K562 (cell line): Measurements from ENCODE around the gene MARCKSL1. TPM values are rescaled to one million over a fixed set of nuclear protein-coding genes. Genes with fewer than 3 reads are reported as not detected.

Experiments used
- ATF1 ChIP-seq, 2 experiments: fragments of 450-650 bp in 1 of 2; IDR thresholded peaks; 2 replicates each; pipeline ENCODE4 v1.6.1; 2016; ENCODE audit warnings: missing compliant biosample characterization in 1 of 2, missing genetic modification characterization in 1 of 2
- BCOR ChIP-seq: fragments of 450-650 bp; IDR thresholded peaks from 2 replicates; pipeline ENCODE4 v1.6.1; 2016
- CREB1 ChIP-seq, 2 experiments: sonication (generic) in 1 of 2; formaldehyde crosslinking in 1 of 2; IDR thresholded peaks; 2 replicates each; pipeline versions ENCODE4 v1.6.1 to v1.8.0; 2012 to 2022; ENCODE audit warnings: inconsistent platforms in 1 of 2, mild to moderate bottlenecking in 1 of 2, missing genetic modification reagents in 1 of 2, moderate library complexity in 1 of 2
- CXXC5 ChIP-seq: fragments of 250-450 bp; sonication (Bioruptor Pico); IDR thresholded peaks from 2 replicates; pipeline ENCODE4 v1.8.0; 2022; ENCODE audit warnings: inconsistent platforms, mild to moderate bottlenecking, moderate library complexity
- E2F3 ChIP-seq: fragments of 250-450 bp; sonication (Bioruptor Pico); IDR thresholded peaks from 2 replicates; pipeline ENCODE4 v1.4.0; 2020; ENCODE audit warnings: mild to moderate bottlenecking
- HSF4 ChIP-seq: fragments of 250-450 bp; sonication (Bioruptor Pico); IDR thresholded peaks from 2 replicates; pipeline ENCODE4 v2.1.2; 2022; ENCODE audit warnings: mild to moderate bottlenecking, moderate library complexity, borderline replicate concordance
- KDM4B ChIP-seq, 2 experiments: fragments of 450-650 bp in 1 of 2; sonication (generic) in 1 of 2; IDR thresholded peaks; 2 replicates each; pipeline ENCODE4 v1.6.1; 2016 to 2017; ENCODE audit warnings: borderline replicate concordance in 2 of 2, antibody characterized with exemption in 1 of 2, low read depth in 1 of 2, mild to moderate bottlenecking in 1 of 2
- NR2C1 ChIP-seq, 2 experiments: fragments of 450-650 bp; IDR thresholded peaks; 2 replicates each; pipeline ENCODE4 v1.6.1; 2017; ENCODE audit warnings: mild to moderate bottlenecking in 2 of 2, antibody characterized with exemption in 1 of 2, inconsistent platforms in 1 of 2, missing compliant biosample characterization in 1 of 2, missing genetic modification characterization in 1 of 2
- NRF1 ChIP-seq, 2 experiments: fragments of 450-650 bp; IDR thresholded peaks in 1 of 2; conservative IDR thresholded peaks in 1 of 2; 2 replicates each; pipeline ENCODE4 v1.6.1; 2014; ENCODE audit warnings: mild to moderate bottlenecking in 2 of 2
- PHF8 ChIP-seq: fragments of 200-600 bp; sonication (generic); IDR thresholded peaks from 2 replicates; pipeline ENCODE4 v1.6.1; 2012; ENCODE audit warnings: mixed run types, mild to moderate bottlenecking, inconsistent platforms, low read length, moderate library complexity, borderline replicate concordance
- SAFB ChIP-seq: fragments of 200-400 bp; formaldehyde crosslinking; IDR thresholded peaks from 2 replicates; pipeline ENCODE4 v1.6.1; 2017; ENCODE audit warnings: low read depth, low read length, borderline replicate concordance
- SMAD4 ChIP-seq: fragments of 250-450 bp; sonication (Bioruptor Pico); conservative IDR thresholded peaks from 2 replicates; pipeline ENCODE4 v1.8.0; 2021; ENCODE audit warnings: inconsistent platforms, mild to moderate bottlenecking, moderate library complexity
- TAF15 ChIP-seq: fragments of 200-400 bp; formaldehyde crosslinking; IDR thresholded peaks from 2 replicates; pipeline ENCODE4 v1.6.1; 2017; ENCODE audit warnings: mild to moderate bottlenecking, low read depth, low read length, moderate library complexity
- TAF7 ChIP-seq: fragments of 450-650 bp; IDR thresholded peaks from 2 replicates; pipeline ENCODE4 v1.6.1; 2016; ENCODE audit warnings: missing genetic modification characterization, missing compliant biosample characterization
- TRIM24 ChIP-seq, 2 experiments: fragments of 450-650 bp; IDR thresholded peaks; 2 replicates each; pipeline ENCODE4 v1.6.1; 2016
- ZBTB33 ChIP-seq: sonication (generic); formaldehyde crosslinking; IDR thresholded peaks from 2 replicates; pipeline ENCODE4 v1.8.1; 2023; ENCODE audit warnings: mild to moderate bottlenecking, missing genetic modification reagents
- ZFPM2 ChIP-seq: fragments of 250-450 bp; sonication (Bioruptor Pico); IDR thresholded peaks from 2 replicates; pipeline ENCODE4 v1.5.1; 2022; ENCODE audit warnings: mild to moderate bottlenecking
- ZNF232 ChIP-seq: sonication (generic); formaldehyde crosslinking; IDR thresholded peaks from 2 replicates; pipeline ENCODE4 v1.8.0; 2022; ENCODE audit warnings: mild to moderate bottlenecking, missing genetic modification reagents
- ZNF75A ChIP-seq: fragments of 450-650 bp; formaldehyde crosslinking; IDR thresholded peaks from 2 replicates; pipeline ENCODE4 v1.4.0; 2020; ENCODE audit warnings: mild to moderate bottlenecking
- polyA plus RNA-seq, 8 experiments: library from polyadenylated mRNA; depleted of rRNA in 4 of 8; stranded (reverse) in 5 of 8; unstranded in 3 of 8; fragments of >200 nt; fragmentation: Nextera tagmentation in 2 of 8; fragmentation: Illumina TruSeq in 1 of 8; extraction: Ambion mirVana in 2 of 8; extraction: Trizol in 1 of 8; gene quantifications; 2 replicates each; pipeline versions ENCODE4 v1.2.1 to v1.2.3, GENCODE V29; 2011 to 2014; ENCODE audit warnings: inconsistent platforms in 1 of 8, missing spikeins in 1 of 8
- total RNA-seq, 7 experiments: library from RNA; depleted of rRNA in 6 of 7; stranded (reverse); fragments of >200 nt in 6 of 7; fragmentation: Illumina TruSeq in 2 of 7; extraction: Trizol in 2 of 7; gene quantifications; 2 replicates each; pipeline versions ENCODE4 v1.2.1 to v1.2.3, GENCODE V29; 2011 to 2021; ENCODE audit warnings: low replicate concordance in 1 of 7
- TF ChIP-seq, protein P1 (sequence below): sonication (generic); formaldehyde crosslinking; IDR thresholded peaks from 2 replicates; pipeline ENCODE4 v1.8.1; 2023; ENCODE audit warnings: mild to moderate bottlenecking, missing genetic modification reagents

Gene MARCKSL1
- total and polyA plus RNA-seq, 9 of the 15 experiments (the other 6 are each of a cell fraction or from before 2014, with no cell fraction given) = 14.7 to 325 (median 155) TPM

- no peak for TF ChIP-seq ATF1 (CRISPR knock-in tag; IDR thresholded peaks at IDR 0.05)
- TF ChIP-seq ATF1 (tag; IDR thresholded peaks at IDR 0.05) = 0 out of 2 replicates have a peak, but pooled peaks have one; percentile 28
- TF ChIP-seq ZNF75A (CRISPR knock-in tag) = no peak
- TF ChIP-seq KDM4B (IDR thresholded peaks at IDR 0.05; ENCODE audit: borderline replicate concordance in 2 of 2, low read depth in 1 of 2) = peak in 1 of 2 experiments; percentile 70; a peak in 1 of 4 replicates
- peak; percentile 39 to 57; a peak in 3 of 4 replicates for TF ChIP-seq NRF1 (conservative IDR thresholded peaks at IDR 0.05 in 1 of 2, IDR thresholded peaks at IDR 0.05 in 1 of 2)
- TF ChIP-seq, protein P1, sequence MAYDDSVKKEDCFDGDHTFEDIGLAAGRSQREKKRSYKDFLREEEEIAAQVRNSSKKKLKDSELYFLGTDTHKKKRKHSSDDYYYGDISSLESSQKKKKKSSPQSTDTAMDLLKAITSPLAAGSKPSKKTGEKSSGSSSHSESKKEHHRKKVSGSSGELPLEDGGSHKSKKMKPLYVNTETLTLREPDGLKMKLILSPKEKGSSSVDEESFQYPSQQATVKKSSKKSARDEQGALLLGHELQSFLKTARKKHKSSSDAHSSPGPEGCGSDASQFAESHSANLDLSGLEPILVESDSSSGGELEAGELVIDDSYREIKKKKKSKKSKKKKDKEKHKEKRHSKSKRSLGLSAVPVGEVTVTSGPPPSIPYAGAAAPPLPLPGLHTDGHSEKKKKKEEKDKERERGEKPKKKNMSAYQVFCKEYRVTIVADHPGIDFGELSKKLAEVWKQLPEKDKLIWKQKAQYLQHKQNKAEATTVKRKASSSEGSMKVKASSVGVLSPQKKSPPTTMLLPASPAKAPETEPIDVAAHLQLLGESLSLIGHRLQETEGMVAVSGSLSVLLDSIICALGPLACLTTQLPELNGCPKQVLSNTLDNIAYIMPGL (CRISPR knock-in tag) = peak; percentile 60; the same call in 1 of the 2 replicates
- TF ChIP-seq CXXC5 (CRISPR knock-in tag) = peak; percentile 86
- peak; percentile 97 for TF ChIP-seq SAFB
- peak; percentile 86 for TF ChIP-seq ZBTB33
- TF ChIP-seq TAF7 (tag) = no peak
- 0 out of 4 replicates have a peak, but pooled peaks of 1 of the 2 experiments have one; percentile 15 for TF ChIP-seq TRIM24 (IDR thresholded peaks at IDR 0.05)
- TF ChIP-seq HSF4 (CRISPR knock-in tag) = no peak
- 0 out of 2 replicates have a peak, but pooled peaks have one; percentile 69 for TF ChIP-seq ZFPM2 (CRISPR knock-in tag)
- TF ChIP-seq CREB1 (IDR thresholded peaks at IDR 0.05) = no peak
- peak; percentile 62 for TF ChIP-seq CREB1 (CRISPR knock-in tag; IDR thresholded peaks at IDR 0.05)
- TF ChIP-seq PHF8 = no peak
- no peak for TF ChIP-seq NR2C1 (IDR thresholded peaks at IDR 0.05)
- TF ChIP-seq NR2C1 (tag; IDR thresholded peaks at IDR 0.05) = no peak
- peak; percentile 85 for TF ChIP-seq E2F3
- TF ChIP-seq SMAD4 (CRISPR knock-in tag) = peak; percentile 70; the same call in 1 of the 2 replicates
- TF ChIP-seq TAF15 = peak; percentile 9; the same call in 1 of the 2 replicates
- TF ChIP-seq BCOR = 0 out of 2 replicates have a peak, but pooled peaks have one; percentile 8
- 0 out of 2 replicates have a peak, but pooled peaks have one; percentile 76 for TF ChIP-seq ZNF232
Measured at GRCh38 chr1:32334864-32335534, 1.0 kb downstream of the MARCKSL1 start (continued).
